Transverse colon (tissue), 4 donors: ENCODE results near the gene DDI1. TPM values are rescaled to one million over a fixed set of nuclear protein-coding genes. Genes with fewer than 3 reads are reported as not detected.

Experiments used
- DNase-seq: peaks from one replicate; pipeline ENCODE4 v3.0.0-alpha.2; 2019
- H3K27ac ChIP-seq, 4 donors: fragments of 200-600 bp; sonication (generic); 2 replicates each; pipeline ENCODE4 v1.5.1; 2016 to 2018; ENCODE audit warnings: inconsistent platforms in 4 of 4
- H3K27me3 ChIP-seq: fragments of 200-600 bp; sonication (generic); 2 replicates; pipeline ENCODE4 v1.5.1; 2017; ENCODE audit warnings: inconsistent platforms
- H3K36me3 ChIP-seq, 4 donors: fragments of 200-600 bp; sonication (generic); 2 replicates each; pipeline ENCODE4 v1.5.1; 2017 to 2019; ENCODE audit warnings: inconsistent platforms in 4 of 4
- H3K4me1 ChIP-seq, 4 donors: fragments of 200-600 bp; sonication (generic); 2 replicates each; pipeline ENCODE4 v1.5.1; 2017 to 2020; ENCODE audit warnings: inconsistent platforms in 4 of 4
- H3K4me3 ChIP-seq, 4 donors: fragments of 200-600 bp; sonication (generic); 1 replicate in 1 of 4; 2 replicates in 3 of 4; pipeline versions ENCODE4 v1.5.1 to v1.6.1; 2017 to 2019; ENCODE audit warnings: inconsistent platforms in 4 of 4
- H3K9me3 ChIP-seq, 2 donors: fragments of 200-600 bp; sonication (generic); 2 replicates each; pipeline ENCODE4 v1.5.1; 2017 to 2019; ENCODE audit warnings: inconsistent platforms in 2 of 2
- EP300 ChIP-seq: sonication (generic); formaldehyde crosslinking; IDR thresholded peaks from one replicate; pipeline ENCODE4 v1.6.1; 2017; ENCODE audit warnings: antibody characterized with exemption, low read depth
- POLR2A ChIP-seq: fragments of 450-650 bp; IDR thresholded peaks from one replicate; pipeline ENCODE4 v1.6.1; 2016; ENCODE audit warnings: antibody characterized with exemption, mild to moderate bottlenecking, moderate library complexity
- POLR2AphosphoS5 ChIP-seq, 3 donors: sonication (generic); formaldehyde crosslinking; IDR thresholded peaks; one replicate each; pipeline ENCODE4 v1.6.1; 2016; ENCODE audit warnings: antibody characterized with exemption in 3 of 3
- WGBS, 2 donors: methylation state at CpG; one replicate each; pipeline ENCODE4 v1.1.5; 2018; ENCODE audit warnings: low coverage in 1 of 2; 5-methylcytosine and 5-hydroxymethylcytosine counted together
- in situ Hi-C, 4 donors: fragments of 200-750 bp; cut with MboI; loops; one replicate each; pipeline versions ENCODE4 v1.15.0 to v1.15.1; 2017; ENCODE audit warnings: low sequenced_read_pairs in 3 of 4, low pct_ligation_motif_present in 1 of 4, low pct_unique_long_range_greater_than_20kb in 1 of 4
- intact Hi-C: fragments of 100-400 bp; cut with DNase I; formaldehyde crosslinking; loops from one replicate; pipeline ENCODE4 v1.15.1; 2023; ENCODE audit warnings: low total_unique reads
- total RNA-seq, 4 donors: library from RNA; depleted of rRNA; stranded (reverse); fragments of >200 nt; gene quantifications; one replicate each; pipeline ENCODE4 v1.1.0, GENCODE V29; 2016
- TF ChIP-seq, protein P1 (sequence below), 5 experiments: fragments of 200-600 bp in 3 of 5; fragments of 450-650 bp in 2 of 5; sonication (generic) in 3 of 5; IDR thresholded peaks; 1 replicate in 2 of 5; 2 replicates in 3 of 5; pipeline ENCODE4 v1.5.1; 2016 to 2017; ENCODE audit warnings: antibody characterized with exemption in 5 of 5, inconsistent platforms in 3 of 5, mild to moderate bottlenecking in 2 of 5, moderate library complexity in 1 of 5

Gene DDI1
- total RNA-seq, 4 donors from 2014 or later, result not detected

DNA sequence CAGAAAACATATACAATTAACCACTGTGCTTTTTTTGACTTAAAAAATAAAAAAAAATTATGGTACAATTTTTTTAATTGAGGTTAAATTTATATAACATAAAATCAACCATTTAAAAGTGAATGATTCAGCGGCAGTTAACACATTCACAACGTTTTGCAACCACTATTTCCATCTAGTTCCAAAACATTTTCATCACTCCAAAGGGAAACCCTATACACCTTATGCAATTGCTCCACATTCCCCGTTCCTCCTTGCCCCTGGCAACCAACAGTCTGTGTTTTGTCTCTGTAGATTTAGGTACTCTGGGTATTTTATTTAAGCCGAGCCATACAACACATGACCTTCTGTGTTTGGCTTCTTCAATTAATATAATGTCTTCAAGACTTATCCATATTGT is 15.3 kb downstream of the DDI1 start:
- WGBS, 2 donors, result 73 to 76% methylated on average over 4 of the region's 4 CpGs
- Histone ChIP-seq H3K4me1 (no peaks in the 10 kb centered on the region), H3K4me3 (no peak overlapping the region), H3K27me3 (no peaks in the 10 kb centered on the region), H3K36me3 (no peaks in the 10 kb centered on the region), H3K9me3 (no peaks in the 10 kb centered on the region), H3K27ac (no peak overlapping the region)
- no peak for DNase-seq
- in situ Hi-C loops, result no loop called here
- TF ChIP-seq, protein P1, sequence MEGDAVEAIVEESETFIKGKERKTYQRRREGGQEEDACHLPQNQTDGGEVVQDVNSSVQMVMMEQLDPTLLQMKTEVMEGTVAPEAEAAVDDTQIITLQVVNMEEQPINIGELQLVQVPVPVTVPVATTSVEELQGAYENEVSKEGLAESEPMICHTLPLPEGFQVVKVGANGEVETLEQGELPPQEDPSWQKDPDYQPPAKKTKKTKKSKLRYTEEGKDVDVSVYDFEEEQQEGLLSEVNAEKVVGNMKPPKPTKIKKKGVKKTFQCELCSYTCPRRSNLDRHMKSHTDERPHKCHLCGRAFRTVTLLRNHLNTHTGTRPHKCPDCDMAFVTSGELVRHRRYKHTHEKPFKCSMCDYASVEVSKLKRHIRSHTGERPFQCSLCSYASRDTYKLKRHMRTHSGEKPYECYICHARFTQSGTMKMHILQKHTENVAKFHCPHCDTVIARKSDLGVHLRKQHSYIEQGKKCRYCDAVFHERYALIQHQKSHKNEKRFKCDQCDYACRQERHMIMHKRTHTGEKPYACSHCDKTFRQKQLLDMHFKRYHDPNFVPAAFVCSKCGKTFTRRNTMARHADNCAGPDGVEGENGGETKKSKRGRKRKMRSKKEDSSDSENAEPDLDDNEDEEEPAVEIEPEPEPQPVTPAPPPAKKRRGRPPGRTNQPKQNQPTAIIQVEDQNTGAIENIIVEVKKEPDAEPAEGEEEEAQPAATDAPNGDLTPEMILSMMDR (IDR thresholded peaks at IDR 0.05), result no peak
- TF ChIP-seq POLR2AphosphoS5 (IDR thresholded peaks at IDR 0.05) (no peak), EP300 (no peak), POLR2A (no peak)
- intact Hi-C loops, result no loop called here

DNA sequence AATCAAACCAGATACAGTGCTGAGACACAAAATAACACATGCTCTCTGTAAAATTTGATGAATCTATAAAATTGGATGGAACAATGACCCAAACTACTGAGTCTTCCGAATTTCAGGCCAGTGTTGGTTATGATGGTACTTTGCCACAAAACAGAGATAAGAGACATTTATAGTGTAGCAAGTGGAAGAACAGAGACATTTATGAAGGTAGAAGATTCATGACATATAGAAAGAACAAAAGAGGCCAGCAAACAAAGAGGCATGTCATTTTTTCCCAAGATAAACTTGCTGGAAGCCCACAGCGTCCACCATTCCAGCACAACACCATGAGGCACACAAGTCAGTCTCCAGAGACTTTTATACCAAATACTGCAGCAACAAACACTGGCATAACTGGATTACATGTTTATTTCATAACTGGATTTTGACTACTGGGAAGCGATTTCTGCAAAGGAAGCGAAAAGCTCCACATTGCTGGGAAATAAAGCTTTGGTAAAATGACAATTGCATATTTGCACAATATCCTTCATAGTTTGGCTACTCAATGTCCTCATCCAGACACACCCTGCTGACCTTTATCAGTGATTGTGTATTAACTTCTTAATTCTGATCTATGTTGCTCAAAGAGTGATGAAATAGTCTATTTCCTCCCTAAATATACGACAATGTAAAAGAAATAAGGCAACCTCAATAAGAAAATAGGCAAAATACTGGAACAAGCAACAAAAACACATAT is 17.5 kb downstream of the DDI1 start:
- no peak for DNase-seq
- intact Hi-C loops, result no loop called here
- H3K4me1 ChIP-seq, result no peaks in the 10 kb centered on the region
- TF ChIP-seq POLR2AphosphoS5 (IDR thresholded peaks at IDR 0.05) (no peak), EP300 (no peak), POLR2A (no peak)
- TF ChIP-seq, protein P1 (IDR thresholded peaks at IDR 0.05), result no peak
- in situ Hi-C loops, result no loop called here
- H3K4me3 ChIP-seq, result no peak overlapping the region
- no peak overlapping the region for H3K27ac ChIP-seq
- no peaks in the 10 kb centered on the region for H3K36me3 ChIP-seq
- H3K9me3 ChIP-seq, result no peaks in the 10 kb centered on the region
- no peaks in the 10 kb centered on the region for H3K27me3 ChIP-seq
- WGBS, 2 donors, result 59 to 71% methylated on average over 5 of the region's 5 CpGs

DNA sequence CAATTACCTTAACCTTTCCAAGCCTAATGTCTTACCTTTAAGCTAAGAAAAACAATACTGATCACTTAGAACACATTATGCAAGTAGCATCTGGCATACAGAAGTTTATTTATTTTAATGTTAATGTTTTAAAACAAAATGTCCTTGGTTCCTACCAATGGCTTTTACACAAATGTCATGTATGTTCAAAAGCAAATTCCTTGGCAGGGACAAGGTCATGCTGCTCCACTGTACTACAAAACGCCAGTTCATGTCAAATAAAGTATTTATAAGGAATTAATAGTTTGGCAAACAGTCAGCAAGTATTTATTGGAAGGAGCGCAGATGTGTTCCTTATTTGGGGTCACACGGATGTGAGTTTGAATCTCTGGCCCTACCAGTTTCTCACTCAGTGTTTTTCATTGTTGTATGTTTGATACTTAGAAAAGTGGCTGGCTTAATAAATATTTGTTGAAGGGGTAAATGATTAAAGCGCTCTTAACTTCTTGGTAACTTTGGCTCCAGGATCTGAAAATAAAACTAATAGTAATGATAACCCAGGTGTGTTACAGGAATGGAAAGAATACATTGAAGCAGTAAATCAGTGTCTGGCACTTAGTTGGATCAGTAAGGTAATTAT is 18.6 kb downstream of the DDI1 start:
- Histone ChIP-seq H3K9me3 (no peaks in the 10 kb centered on the region), H3K36me3 (no peaks in the 10 kb centered on the region), H3K27me3 (no peaks in the 10 kb centered on the region), H3K4me3 (no peak overlapping the region), H3K27ac (no peak overlapping the region), H3K4me1 (no peaks in the 10 kb centered on the region)
- intact Hi-C loops, result no loop called here
- in situ Hi-C loops, result no loop called here
- DNase-seq, result no peak
- TF ChIP-seq EP300, result no peak
- TF ChIP-seq, protein P1 (IDR thresholded peaks at IDR 0.05), result no peak
- no peak for TF ChIP-seq POLR2AphosphoS5 (IDR thresholded peaks at IDR 0.05)
- TF ChIP-seq POLR2A, result no peak
- 80 to 87% methylated on average over 2 to 4 of the region's 4 CpGs for WGBS, 2 donors

DNA sequence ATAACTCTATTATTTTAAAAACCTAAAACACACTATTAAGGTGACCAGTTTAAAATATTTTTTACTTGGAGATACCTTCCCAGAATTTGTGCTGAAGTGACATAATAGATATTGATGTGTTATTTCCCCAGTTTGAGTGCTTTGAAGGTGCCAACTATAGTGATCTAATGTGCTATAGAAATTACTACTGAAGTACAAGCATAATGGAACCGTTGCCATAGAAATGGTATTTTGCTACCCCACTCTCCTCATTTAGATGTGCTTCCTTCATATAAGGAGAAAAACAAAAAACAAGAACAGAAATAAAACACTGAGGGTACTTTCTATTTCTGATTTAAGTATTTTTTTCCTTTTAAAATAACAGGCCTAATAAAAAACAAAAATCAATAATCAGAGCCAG is 19.2 kb downstream of the DDI1 start:
- Histone ChIP-seq H3K4me1 (no peaks in the 10 kb centered on the region), H3K27ac (no peak overlapping the region), H3K36me3 (no peaks in the 10 kb centered on the region), H3K4me3 (no peak overlapping the region), H3K9me3 (no peaks in the 10 kb centered on the region), H3K27me3 (no peaks in the 10 kb centered on the region)
- in situ Hi-C loops, result no loop called here
- TF ChIP-seq, protein P1 (IDR thresholded peaks at IDR 0.05), result no peak
- no peak for TF ChIP-seq POLR2A
- TF ChIP-seq POLR2AphosphoS5 (IDR thresholded peaks at IDR 0.05), result no peak
- TF ChIP-seq EP300, result no peak
- 90 to 94% methylated on average over 1 of the region's 1 CpG for WGBS, 2 donors
- DNase-seq, result no peak
- intact Hi-C loops, result no loop called here
